Measurements from ENCODE around the gene NEK10. TPM values are rescaled to one million over a fixed set of nuclear protein-coding genes. Genes with fewer than 3 reads are reported as not detected.

Gene NEK10
- polyA plus RNA-seq, 1 experiment, result 3.0 TPM

DNA sequence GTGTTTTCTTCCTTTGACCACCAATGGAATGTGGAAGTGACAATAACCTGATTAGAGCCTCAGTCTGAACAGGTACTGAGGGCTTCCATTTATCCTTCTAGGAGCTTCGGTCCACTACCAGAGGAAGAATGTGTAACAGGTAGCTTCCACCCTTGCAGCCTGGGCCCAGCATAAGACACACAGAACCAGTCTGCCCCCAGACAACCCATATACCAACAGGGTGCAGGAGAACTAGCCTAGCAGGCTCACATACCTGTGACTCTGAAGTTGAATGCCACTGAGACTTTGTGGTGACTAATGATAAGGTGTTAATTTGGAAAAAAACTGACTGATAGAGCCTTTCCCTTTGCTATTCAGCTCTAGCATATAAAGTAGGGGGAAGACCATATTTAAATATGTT is 166.2 kb downstream of the NEK10 start:
- no peak overlapping the region for H3K27ac ChIP-seq (ENCODE audit: low read depth, low read length)
- POLR2A ChIA-PET, result no interaction called here
- CTCF ChIA-PET, result interaction anchor here (0.5 to 1.9 kb wide), 2 partner anchors 51 to 509 kb away, joined by 4 to 5 read pairs; no protein-coding TSS in a partner anchor

DNA sequence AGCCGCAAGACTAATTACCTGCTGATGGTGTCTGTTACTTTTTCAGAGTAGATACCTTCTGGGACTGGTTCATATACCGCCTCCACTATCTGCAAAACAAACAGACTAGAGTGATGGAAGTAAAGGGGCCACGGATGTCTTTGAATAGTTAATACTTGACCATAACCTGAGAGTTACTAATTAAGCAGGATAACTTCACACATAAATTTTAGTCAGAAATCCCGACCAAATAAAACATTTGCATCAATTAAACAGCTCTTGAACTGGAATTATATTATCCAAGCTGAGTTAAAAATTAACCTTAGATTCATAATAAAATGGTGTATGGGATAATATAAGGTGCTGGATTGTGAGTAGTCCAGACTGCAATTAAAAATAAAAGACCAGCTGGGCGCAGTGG is 167.7 kb downstream of the NEK10 start:
- Histone ChIP-seq H3K27me3 (ENCODE audit: control insufficient read depth, insufficient read depth, low read length) (no peaks in the 10 kb centered on the region), H3K9me3 (ENCODE audit: control insufficient read depth, insufficient read depth, low read length) (no peaks in the 10 kb centered on the region; the same call in 1 of the 2 replicates), H3K4me3 (ENCODE audit: low read depth, low read length) (no peak overlapping the region), H3K27ac (ENCODE audit: low read depth, low read length) (no peak overlapping the region)
- TF ChIP-seq, protein P1, sequence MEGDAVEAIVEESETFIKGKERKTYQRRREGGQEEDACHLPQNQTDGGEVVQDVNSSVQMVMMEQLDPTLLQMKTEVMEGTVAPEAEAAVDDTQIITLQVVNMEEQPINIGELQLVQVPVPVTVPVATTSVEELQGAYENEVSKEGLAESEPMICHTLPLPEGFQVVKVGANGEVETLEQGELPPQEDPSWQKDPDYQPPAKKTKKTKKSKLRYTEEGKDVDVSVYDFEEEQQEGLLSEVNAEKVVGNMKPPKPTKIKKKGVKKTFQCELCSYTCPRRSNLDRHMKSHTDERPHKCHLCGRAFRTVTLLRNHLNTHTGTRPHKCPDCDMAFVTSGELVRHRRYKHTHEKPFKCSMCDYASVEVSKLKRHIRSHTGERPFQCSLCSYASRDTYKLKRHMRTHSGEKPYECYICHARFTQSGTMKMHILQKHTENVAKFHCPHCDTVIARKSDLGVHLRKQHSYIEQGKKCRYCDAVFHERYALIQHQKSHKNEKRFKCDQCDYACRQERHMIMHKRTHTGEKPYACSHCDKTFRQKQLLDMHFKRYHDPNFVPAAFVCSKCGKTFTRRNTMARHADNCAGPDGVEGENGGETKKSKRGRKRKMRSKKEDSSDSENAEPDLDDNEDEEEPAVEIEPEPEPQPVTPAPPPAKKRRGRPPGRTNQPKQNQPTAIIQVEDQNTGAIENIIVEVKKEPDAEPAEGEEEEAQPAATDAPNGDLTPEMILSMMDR (IDR thresholded peaks at IDR 0.05; ENCODE audit: low read depth, low read length), result no peak
- DNase-seq (ENCODE audit: low read depth, low spot score), result no peak
- POLR2A ChIA-PET, result no interaction called here
- CTCF ChIA-PET, result interaction anchor here (1.2 to 1.9 kb wide), 2 partner anchors 13 to 52 kb away, joined by 3 to 5 read pairs; no protein-coding TSS in a partner anchor

More for the DNA sequence above, 166.2 kb downstream of the NEK10 start:
- DNase-seq (ENCODE audit: low read depth, low spot score), result no peak
- no peaks in the 10 kb centered on the region; the same call in 1 of the 2 replicates for H3K9me3 ChIP-seq (ENCODE audit: control insufficient read depth, insufficient read depth, low read length)
- H3K4me3 ChIP-seq (ENCODE audit: low read depth, low read length), result no peak overlapping the region
- no peaks in the 10 kb centered on the region for H3K27me3 ChIP-seq (ENCODE audit: control insufficient read depth, insufficient read depth, low read length)
- TF ChIP-seq, protein P1 (IDR thresholded peaks at IDR 0.05; ENCODE audit: low read depth, low read length), result no peak

DNA sequence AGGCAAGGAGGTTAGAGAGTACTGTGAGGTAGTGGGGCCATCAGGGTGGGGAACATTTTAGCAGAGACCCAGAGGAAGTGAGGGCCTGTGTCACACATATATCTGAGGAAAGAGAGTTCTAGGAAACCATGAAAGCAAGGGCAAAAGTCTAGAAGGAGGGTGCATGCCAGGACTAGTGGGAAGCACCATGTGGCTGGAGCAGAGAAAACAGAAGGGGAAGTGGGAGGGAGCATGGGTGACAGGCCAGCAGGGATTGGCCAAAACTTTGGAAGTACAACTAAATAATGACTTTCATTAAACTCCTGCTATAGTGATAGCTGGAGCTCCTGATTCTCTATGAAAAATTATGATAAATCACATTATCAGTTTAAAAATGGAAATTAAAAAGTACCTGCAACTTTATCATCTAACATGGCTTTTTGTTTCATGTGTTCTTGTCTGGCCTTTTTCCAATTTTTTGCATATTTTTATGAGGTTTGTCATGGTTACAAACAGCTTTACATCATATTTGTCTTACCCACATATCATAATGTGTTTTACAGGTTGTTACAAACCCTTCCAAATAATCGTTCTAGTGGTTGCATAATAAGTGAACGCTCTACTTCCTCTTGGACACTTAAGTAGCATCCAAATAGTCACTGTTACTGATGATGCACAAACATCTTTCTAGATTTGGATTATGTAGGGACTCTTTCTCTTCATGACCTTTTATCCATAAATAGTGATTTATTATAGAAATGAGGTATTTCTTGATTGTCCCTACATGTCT is 168.3 kb downstream of the NEK10 start:
- DNase-seq (ENCODE audit: low read depth, low spot score), result no peak
- Histone ChIP-seq H3K27me3 (ENCODE audit: control insufficient read depth, insufficient read depth, low read length) (no peaks in the 10 kb centered on the region), H3K4me3 (ENCODE audit: low read depth, low read length) (no peak overlapping the region), H3K9me3 (ENCODE audit: control insufficient read depth, insufficient read depth, low read length) (no peaks in the 10 kb centered on the region; the same call in 1 of the 2 replicates), H3K27ac (ENCODE audit: low read depth, low read length) (no peak overlapping the region)
- POLR2A ChIA-PET, result no interaction called here
- CTCF ChIA-PET, result interaction anchor here (1.9 kb wide), 1 partner anchor 53 kb away, joined by 5 read pairs; no protein-coding TSS in a partner anchor
- TF ChIP-seq, protein P1 (IDR thresholded peaks at IDR 0.05; ENCODE audit: low read depth, low read length), result no peak

DNA sequence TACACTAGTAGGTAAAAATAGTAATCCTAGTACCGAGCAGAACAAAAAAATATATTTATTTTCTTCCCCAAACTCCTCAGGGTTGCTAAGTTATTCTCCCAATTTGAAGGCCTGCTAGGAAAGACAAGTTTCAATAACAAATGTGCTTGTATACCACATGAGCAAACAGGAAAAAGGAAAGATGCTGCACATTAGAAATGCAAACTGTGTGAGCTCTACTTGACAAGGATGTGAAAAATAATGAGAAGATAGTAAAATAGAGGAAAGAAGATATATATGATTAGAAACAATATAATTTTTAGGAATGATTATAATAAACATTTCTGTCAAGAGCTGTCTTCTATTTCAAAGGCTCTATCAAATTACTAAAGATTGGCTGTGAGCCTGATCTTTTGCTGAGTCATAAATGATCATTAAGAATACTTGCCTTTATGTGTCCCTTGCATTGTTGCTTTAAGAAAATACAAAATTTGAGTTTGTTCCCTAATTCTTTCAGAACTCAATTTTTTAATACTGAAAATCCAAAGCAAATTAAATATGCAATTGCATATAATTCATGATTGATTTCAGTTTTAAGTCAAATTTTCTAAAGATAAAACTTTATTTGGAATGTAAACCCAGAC is 174.2 kb downstream of the NEK10 start:
- ChIA-PET POLR2A (no interaction called here), CTCF (interaction anchor here (1.5 kb wide), 1 partner anchor 60 kb away, joined by 3 read pairs; no protein-coding TSS in a partner anchor)
- no peak overlapping the region for H3K27ac ChIP-seq (ENCODE audit: low read depth, low read length)
- H3K4me3 ChIP-seq (ENCODE audit: low read depth, low read length), result no peak overlapping the region
- no peaks in the 10 kb centered on the region for H3K27me3 ChIP-seq (ENCODE audit: control insufficient read depth, insufficient read depth, low read length)
- no peak for DNase-seq (ENCODE audit: low read depth, low spot score)
- TF ChIP-seq, protein P1 (IDR thresholded peaks at IDR 0.05; ENCODE audit: low read depth, low read length), result no peak
- H3K9me3 ChIP-seq (ENCODE audit: control insufficient read depth, insufficient read depth, low read length), result no peaks in the 10 kb centered on the region; the same call in 1 of the 2 replicates

DNA sequence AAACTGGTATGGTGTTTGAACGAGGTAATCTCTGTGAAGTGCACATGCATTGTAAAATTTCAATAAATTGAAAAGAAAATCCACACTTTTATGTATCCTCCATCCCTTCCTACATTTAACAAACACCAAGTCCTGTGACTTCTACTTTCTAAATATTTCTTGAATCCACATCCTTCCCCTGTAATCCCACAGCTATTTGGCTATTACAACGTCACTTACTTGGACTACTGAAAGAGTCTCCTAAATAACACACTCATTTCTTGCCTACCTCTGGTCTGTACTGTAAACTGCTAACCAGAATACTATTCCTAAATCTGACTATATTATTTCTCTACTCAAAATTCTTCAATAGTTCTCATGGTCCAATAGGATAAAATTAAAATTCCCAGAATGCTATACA is 176.1 kb downstream of the NEK10 start:
- Histone ChIP-seq H3K4me3 (ENCODE audit: low read depth, low read length) (no peak overlapping the region), H3K9me3 (ENCODE audit: control insufficient read depth, insufficient read depth, low read length) (no peaks in the 10 kb centered on the region), H3K27ac (ENCODE audit: low read depth, low read length) (no peak overlapping the region), H3K27me3 (ENCODE audit: control insufficient read depth, insufficient read depth, low read length) (no peaks in the 10 kb centered on the region)
- DNase-seq (ENCODE audit: low read depth, low spot score), result no peak
- TF ChIP-seq, protein P1 (IDR thresholded peaks at IDR 0.05; ENCODE audit: low read depth, low read length), result no peak
- CTCF ChIA-PET, result interaction anchor here (0.7 to 2.0 kb wide), 3 partner anchors 59 to 489 kb away, joined by 3 to 6 read pairs (median 4); no protein-coding TSS in a partner anchor
- POLR2A ChIA-PET, result no interaction called here

Measured in AG04450 (cell line).